Limb (tissue), 2 donors: ENCODE data around the gene ASPG.
"Not testable (repeated sequence)": the region's sequence is repeated elsewhere in the genome, so short reads cannot be mapped to it uniquely, and the experiment has no call there.

Source experiments
- DNase-seq, 2 donors: peaks; one replicate each; pipeline ENCODE4 v3.0.0-alpha.2; 2016; ENCODE audit errors: extremely low spot score in 2 of 2

The ASPG gene

GRCh38 chr14:104144911-104145825 is 59.7 kb downstream of the ASPG start:
- peak in 1 of 2 donors; percentile 25 for DNase-seq

GRCh38 chr14:104145826-104146601 is 60.5 kb downstream of the ASPG start:
- DNase-seq: peak in 1 of 2 donors; percentile 33

DNA sequence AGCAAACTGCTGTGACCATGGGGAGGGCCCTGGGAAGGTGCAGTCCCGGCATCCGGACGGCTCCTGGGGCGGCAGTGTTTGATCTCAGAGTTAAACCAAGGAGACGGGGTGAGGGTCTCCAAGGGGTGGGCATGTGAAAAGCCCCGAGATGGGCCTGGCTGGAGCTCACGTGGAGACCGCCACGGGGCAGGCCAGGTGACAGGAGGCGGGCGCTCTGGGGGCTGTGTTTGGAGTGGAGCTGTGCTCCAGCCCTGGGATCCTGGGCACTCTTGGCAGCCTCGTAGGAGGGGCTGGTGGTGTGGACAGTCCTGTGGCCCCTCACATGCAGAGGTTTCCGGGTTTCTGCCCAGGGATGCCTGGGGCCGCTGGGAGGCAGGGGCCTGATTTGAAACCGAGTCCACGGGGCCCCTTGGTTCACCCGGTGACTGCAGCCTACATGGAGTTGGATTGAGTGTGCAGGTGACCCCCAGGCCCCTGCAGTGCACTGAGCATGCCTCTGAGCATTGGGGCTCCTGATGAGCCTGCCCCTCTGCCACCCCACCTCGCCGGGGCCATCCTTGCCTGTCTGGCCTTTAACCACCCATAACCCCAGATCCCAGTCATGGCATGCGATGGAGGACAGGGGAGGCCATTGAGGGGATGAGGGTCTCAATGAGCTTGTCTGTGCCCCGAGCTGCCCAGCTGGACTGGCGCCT is 61.3 kb downstream of the ASPG start:
- peak in 1 of 2 donors; percentile 30 for DNase-seq

DNA sequence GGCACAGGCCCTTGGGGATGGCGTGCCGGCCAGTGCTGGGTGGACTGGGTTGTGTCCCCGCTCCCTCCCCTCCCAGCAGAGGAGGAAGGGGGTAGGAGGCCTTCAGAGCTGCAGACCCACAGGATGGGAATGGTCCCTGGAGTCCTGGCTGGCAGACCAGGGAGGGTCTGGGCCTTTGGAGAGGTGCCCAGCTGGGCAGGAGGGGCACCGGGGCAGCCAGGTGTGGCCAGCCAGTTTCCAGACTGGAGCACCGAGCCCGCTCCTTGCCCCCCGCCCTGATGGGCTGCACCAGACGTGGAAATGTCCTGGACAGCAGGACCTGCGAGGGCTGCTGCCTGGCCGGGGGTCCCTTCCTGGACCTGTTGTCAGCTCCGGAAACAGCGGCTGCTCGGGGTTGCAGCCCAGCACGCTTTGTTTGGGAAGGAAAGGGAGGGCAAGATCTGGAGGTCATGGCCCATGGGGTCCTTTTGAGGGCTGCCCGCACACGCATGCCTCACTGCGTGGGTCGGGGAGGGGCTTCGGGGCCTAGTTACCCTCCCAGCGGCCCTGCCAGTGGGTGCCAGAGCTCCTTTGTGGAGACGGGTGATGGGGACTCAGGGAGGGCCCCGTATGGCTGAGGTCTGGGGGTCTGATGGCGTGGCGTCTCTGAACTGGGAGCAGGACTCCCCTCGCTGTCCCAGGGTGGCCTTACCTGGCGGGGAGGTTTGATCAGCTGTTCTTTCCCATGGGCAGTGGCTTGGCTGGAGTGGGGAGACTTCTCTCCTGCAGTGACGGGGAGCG is 62.0 kb downstream of the ASPG start:
- peak in 1 of 2 donors; percentile 43 for DNase-seq

- DNase-seq: peak in 1 of 2 donors; percentile 43
These were observed 63.2 kb downstream of the ASPG start for GRCh38 chr14:104148433-104149277.

DNA sequence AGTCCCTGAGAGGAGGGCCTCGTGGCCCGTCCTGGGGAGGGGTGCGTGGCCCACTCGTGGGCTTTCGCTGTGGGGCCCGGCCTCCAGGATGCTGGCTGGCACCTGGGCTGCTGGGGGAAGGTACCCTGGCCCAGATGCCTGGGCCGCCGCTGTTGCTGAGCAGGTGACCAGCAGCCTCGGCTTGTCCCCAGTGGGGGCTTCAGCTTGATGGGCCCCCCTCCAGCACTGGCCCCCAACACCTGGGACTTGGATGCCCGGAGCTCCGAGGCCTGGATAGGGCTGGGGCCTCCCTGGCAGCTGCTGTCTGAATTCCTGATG is 63.7 kb downstream of the ASPG start:
- no peak for DNase-seq

DNA sequence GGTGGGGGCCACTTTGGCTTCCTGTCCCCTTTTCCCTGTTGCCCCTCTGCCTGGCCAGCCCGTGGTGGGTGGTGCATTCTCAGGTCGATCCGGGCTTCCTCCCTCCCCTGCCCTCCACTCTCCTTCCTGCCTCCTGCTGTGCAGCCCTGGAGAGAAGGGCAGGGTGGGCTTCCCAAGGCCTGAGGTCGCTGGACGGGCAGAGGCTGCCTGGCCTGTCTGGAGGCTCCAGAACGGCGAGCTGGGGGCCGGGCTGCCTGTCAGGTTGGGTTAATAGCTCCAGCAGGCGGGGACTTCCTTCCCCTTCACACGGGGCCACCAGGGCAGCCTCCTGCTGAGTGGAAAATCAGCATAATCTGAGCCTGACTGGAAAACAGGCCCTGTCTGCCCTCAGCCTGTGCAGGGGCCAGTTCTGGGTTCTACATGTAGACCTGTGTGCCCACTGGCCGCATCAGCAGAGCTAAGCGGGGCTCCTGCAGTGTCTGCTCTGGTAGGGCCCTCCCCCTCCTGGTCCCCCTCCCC is 64.2 kb downstream of the ASPG start:
- peak; percentile 38 to 79 for DNase-seq

GRCh38 chr14:104150136-104151025 is 64.9 kb downstream of the ASPG start:
- peak; percentile 79 to 83 for DNase-seq

DNA sequence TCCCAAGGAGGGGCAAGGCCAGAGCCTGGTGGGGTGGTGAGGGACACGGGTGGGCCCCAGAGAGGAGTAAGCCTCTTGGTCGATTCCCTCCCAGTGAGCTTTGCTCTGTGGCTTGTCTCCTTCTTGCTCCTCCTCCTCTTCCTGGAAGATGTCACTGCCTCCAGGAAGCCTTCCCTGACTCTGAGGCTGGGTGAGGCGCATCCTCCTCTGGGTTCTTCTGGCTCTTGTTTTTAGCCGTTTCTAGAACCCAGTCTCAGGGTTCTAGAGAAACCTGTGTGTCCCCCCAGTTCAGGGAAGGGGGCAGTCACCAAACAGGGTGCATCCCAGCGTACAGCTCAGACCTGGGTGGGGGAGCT is 65.5 kb downstream of the ASPG start:
- no peak for DNase-seq

- no peak for DNase-seq
These were observed 66.2 kb downstream of the ASPG start for GRCh38 chr14:104151566-104152245.

DNA sequence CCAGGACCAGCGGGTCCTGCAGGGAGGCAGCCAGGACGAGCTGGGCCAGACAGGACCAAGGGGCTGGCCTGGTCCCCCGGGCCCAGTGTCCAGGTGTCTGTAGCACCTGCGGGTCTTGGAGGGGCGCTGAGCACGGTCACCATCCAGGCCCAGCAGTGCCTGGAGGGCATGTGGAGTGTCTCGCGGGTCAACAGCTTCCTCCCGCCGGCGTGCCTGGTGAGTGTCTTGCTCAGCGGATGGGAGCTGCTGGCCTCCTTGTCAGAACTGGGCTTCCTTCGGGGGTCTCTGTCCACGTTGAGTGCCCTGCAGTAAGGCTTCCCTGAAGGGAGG is 66.7 kb downstream of the ASPG start:
- DNase-seq: no peak

DNA sequence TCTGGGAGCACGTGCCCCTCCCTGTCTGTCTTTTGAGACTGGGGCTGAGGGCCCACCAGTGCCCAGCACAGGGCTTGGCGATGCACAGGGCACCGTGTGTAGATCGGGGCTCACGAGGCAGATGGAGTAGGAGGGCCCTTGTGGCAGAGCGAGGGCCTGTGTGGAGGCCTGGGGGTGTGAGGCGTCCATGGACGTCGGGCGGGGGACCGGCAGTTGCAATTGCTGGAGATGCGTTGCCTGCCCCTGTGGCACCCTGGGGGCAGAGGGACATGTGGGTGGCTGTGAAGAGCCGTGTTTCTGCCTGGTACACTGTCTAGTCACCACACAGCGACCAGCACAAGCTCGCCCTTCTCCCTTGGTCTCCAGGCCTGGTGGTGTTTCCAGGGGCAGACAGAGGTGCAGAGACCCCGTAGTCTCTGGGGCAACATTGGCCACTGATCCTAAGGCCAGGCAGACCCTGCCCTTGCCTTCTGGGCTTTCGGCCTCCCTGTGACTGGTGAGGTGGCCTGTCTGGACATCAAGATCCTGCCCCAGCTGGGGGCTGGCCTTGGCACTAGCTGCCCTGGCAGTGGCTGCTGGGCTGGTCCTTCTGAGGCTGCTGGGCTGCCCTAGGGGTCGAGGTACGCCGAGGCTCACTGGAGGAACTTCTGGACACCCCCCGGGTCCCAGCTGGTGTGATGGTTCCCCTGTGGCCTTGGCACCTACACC is 67.3 kb downstream of the ASPG start:
- DNase-seq: no peak

GRCh38 chr14:104153394-104153755 is 67.9 kb downstream of the ASPG start:
- not testable (repeated sequence) for DNase-seq

GRCh38 chr14:104154246-104154645 is 68.7 kb downstream of the ASPG start:
- no peak for DNase-seq

DNA sequence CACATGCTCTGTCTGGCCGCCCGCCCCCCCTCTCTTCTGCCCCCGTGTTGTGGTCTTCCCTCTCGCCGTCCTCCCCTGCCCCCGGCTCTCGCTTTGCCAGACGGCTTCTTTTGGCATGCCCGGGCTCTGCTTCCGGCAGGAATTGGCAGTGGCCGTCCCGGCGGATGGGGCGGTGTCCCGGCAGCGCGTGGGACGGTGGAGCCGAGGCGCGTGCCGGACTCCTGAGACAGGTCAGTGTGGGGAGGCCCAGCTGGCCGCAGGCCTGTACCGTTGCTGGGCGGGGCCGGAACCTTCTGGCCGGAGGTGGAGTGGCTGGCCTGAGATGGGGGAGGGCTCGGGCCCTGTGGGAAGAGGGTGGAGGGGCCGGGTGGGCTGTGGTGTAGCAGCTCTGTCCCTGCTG is 70.0 kb downstream of the ASPG start:
- no peak for DNase-seq

GRCh38 chr14:104156142-104156541 is 70.6 kb downstream of the ASPG start:
- no peak for DNase-seq

DNA sequence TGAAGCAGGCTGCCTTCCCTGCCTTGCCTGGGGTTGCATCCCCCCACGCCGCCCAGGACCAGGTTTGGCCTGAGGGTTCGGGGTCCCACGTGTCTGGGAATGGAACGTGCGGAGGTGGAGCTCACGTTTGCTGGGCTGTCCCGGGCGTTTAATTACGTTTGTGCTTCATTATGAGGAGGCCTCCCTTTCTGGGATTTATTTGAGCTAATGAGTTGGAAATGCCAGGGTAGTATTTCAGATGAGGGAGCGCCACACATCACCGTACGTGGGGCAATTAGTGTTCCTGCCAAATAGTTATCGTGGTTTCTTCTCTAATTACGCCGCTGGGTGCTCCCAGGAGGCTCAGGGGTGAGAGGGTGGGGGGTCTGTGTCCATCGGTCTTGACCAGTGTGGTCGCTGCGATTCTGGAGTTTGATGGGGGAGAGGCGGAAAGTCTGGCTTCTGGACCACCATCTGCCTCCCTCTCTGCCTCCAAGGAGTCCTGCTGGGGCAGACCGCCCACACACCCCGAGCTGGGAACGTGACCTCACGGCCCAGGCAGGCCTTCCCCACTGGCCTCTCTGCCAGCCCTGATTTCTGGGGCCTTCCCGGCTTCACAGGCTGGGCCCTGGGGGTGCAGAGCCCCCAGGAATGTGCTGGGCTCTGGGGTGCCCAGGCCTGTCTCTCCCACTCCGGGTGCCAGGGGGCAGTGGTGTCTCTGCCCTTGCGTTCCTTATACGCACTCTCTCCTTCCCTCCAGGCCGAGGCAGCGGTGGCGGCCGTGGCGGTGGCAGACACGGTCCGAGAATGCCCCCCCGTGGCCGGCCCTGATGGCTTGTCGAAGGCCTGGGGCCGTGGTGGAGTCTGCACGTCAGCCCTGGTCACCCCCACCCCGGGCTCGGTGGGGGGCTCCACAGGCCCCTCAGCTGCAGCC is 71.8 kb downstream of the ASPG start:
- no peak for DNase-seq
